ENCODE data around the gene RNPC3.
"Not testable (repeated sequence)": the region's sequence is repeated elsewhere in the genome, so short reads cannot be mapped to it uniquely, and the experiment has no call there.

RNPC3 gene

GRCh38 chr1:103538226-103538625, 12.7 kb downstream of the RNPC3 start:
- no peaks in the 10 kb centered on the region for H3K9me3 ChIP-seq
- TF ChIP-seq CTCF (IDR thresholded peaks at IDR 0.05; ENCODE audit: low read depth, low read length) = no peak
- peaks cover 75% of the 10 kb centered on the region for H3K36me3 ChIP-seq
- no peak for DNase-seq
- H3K4me3 ChIP-seq (ENCODE audit: low read depth, low read length) = no peak overlapping the region
- no peaks in the 10 kb centered on the region for H3K27me3 ChIP-seq
- H3K4me1 ChIP-seq = no peaks in the 10 kb centered on the region

- no peak for DNase-seq
- TF ChIP-seq CTCF (IDR thresholded peaks at IDR 0.05; ENCODE audit: low read depth, low read length) = no peak
- no peaks in the 10 kb centered on the region for H3K27me3 ChIP-seq
- H3K36me3 ChIP-seq = peaks cover 82% of the 10 kb centered on the region
- H3K9me3 ChIP-seq = no peaks in the 10 kb centered on the region
- no peaks in the 10 kb centered on the region for H3K4me1 ChIP-seq
- H3K4me3 ChIP-seq (ENCODE audit: low read depth, low read length) = no peak overlapping the region
These were observed 15.9 kb downstream of the RNPC3 start for GRCh38 chr1:103541431-103541830.

GRCh38 chr1:103546496-103546895, 21.0 kb downstream of the RNPC3 start:
- Histone ChIP-seq H3K36me3 (peaks cover 68% of the 10 kb centered on the region), H3K27me3 (no peaks in the 10 kb centered on the region)

GRCh38 chr1:103547840-103548239, 22.3 kb downstream of the RNPC3 start:
- Histone ChIP-seq H3K4me3 (ENCODE audit: low read depth, low read length) (no peak overlapping the region), H3K36me3 (peaks cover 60% of the 10 kb centered on the region), H3K27me3 (no peaks in the 10 kb centered on the region), H3K9me3 (no peaks in the 10 kb centered on the region), H3K4me1 (no peaks in the 10 kb centered on the region)
- no peak for TF ChIP-seq CTCF (IDR thresholded peaks at IDR 0.05; ENCODE audit: low read depth, low read length)
- no peak for DNase-seq

More at GRCh38 chr1:103546496-103546895, 21.0 kb downstream of the RNPC3 start:
- Histone ChIP-seq H3K4me1 (no peaks in the 10 kb centered on the region), H3K9me3 (no peaks in the 10 kb centered on the region), H3K4me3 (ENCODE audit: low read depth, low read length) (no peak overlapping the region)
- no peak for DNase-seq
- no peak for TF ChIP-seq CTCF (IDR thresholded peaks at IDR 0.05; ENCODE audit: low read depth, low read length)

- no peak for TF ChIP-seq CTCF (IDR thresholded peaks at IDR 0.05; ENCODE audit: low read depth, low read length)
- Histone ChIP-seq H3K27me3 (no peaks in the 10 kb centered on the region), H3K9me3 (no peaks in the 10 kb centered on the region), H3K4me3 (ENCODE audit: low read depth, low read length) (no peak overlapping the region), H3K4me1 (no peaks in the 10 kb centered on the region), H3K36me3 (0 out of 2 replicates have a peak, but pooled peaks cover 3% of the 10 kb centered on the region)
- no peak for DNase-seq
These were observed 34.9 kb downstream of the RNPC3 start for GRCh38 chr1:103560427-103560826.

GRCh38 chr1:103561124-103561523, 35.6 kb downstream of the RNPC3 start:
- H3K9me3 ChIP-seq; H3K27me3 ChIP-seq; H3K36me3 ChIP-seq; H3K4me3 ChIP-seq (ENCODE audit: low read depth, low read length); H3K4me1 ChIP-seq; DNase-seq: not testable (repeated sequence)
